NCI-H526 treated with DMSO at 0.1 percent for 48 hours (cell line): Measurements from ENCODE around the gene MTF2.
"Not testable (repeated sequence)": the region's sequence is repeated elsewhere in the genome, so short reads cannot be mapped to it uniquely, and the experiment has no call there.

Source experiments
- DNase-seq: peaks from one replicate; lab custom pipeline; 2025; lab: John Stamatoyannopoulos, UW

MTF2 gene

GRCh38 chr1:93078986-93079654, at the start of gene MTF2:
MTF2 (plus strand) TSS chr1:93079283; CDS start chr1:93079527, 244 bp downstream.
- peak; percentile 94 for DNase-seq

DNA sequence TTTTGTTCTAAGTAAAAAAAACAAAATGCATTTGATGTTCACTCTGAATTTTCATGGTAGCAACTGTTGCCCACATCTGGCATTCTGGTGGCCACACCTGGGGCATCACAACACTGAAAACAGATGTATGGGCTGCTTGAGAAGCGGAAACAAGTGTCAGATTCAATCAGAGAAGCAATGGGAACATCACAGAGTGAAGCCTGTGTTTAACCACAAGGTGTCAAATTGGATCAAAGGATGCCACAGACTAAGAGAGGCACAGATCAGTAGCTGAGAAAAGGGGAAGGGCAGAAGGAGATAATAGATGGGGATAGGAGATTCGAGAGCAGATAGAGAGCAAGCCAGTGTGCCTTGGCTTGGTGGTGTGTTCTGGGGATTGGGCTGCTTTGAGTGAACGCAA, 49.8 kb upstream of the MTF2 start:
- no peak for DNase-seq

GRCh38 chr1:93030191-93030590, 48.9 kb upstream of the MTF2 start:
- not testable (repeated sequence) for DNase-seq

DNA sequence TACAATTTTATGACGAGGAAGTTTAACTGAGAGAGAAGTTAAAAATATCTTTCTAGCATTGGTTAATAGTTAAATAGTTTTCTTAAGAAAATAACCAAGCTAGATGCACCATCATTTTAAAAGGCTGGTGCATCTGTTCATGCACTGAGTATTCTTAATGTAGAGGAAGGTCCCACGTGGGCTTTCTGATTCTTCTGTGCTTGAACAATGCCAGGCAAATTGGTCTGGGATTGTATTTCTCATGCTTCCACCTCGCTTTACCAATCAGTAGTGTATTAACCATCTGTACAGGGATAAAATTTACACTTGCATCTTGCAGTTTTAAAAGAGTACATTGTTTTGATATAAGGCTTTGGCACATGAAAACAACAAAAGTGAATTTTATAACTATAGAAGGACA, 47.4 kb upstream of the MTF2 start:
- no peak for DNase-seq

DNA sequence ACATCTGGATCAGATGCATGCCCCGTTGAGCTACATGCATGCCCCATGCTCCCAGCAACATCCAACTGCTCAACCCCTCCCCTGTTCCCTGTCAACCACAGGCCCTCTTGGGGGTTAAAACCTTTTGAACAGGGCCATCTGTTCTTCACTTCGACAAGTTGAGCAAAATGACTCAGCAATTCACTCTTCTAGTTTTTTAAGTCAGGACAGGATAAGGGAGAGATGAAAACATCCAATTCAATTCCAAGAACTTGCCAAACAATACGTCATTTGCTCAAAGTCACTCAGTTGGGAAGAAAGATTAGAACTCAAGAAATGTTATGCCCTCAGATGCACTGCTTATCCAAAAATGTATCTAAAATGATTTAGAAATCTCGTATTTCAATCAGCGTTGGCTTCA, 46.1 kb upstream of the MTF2 start:
- DNase-seq = no peak

- DNase-seq = no peak
Observed at GRCh38 chr1:93033785-93034184, 45.3 kb upstream of the MTF2 start.

GRCh38 chr1:93034397-93034796, 44.7 kb upstream of the MTF2 start:
- DNase-seq = no peak

DNA sequence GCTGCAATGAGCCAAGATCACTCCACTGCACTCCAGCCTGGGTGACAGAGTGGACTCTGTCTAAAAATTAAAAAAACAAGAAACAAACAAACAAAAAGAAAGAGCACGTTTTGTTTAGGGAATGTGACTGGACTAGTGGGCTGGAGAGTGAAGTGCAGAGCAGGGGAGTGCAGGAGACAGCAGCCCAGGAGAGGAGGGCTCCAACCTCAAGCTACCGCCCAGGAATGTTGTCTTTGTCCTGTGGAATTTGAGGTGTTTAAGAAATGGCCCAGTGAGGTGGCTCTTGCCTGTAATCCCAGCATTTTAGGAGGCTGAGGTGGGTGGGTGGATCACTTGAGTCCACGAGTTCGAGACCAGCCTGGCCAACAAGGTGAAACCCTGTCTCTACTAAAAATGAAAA, 42.4 kb upstream of the MTF2 start:
- DNase-seq = no peak

GRCh38 chr1:93042187-93043056, 36.7 kb upstream of the MTF2 start:
- DNase-seq = peak; percentile 13

- no peak for DNase-seq
Observed at GRCh38 chr1:93043057-93043557, 36.0 kb upstream of the MTF2 start.

DNA sequence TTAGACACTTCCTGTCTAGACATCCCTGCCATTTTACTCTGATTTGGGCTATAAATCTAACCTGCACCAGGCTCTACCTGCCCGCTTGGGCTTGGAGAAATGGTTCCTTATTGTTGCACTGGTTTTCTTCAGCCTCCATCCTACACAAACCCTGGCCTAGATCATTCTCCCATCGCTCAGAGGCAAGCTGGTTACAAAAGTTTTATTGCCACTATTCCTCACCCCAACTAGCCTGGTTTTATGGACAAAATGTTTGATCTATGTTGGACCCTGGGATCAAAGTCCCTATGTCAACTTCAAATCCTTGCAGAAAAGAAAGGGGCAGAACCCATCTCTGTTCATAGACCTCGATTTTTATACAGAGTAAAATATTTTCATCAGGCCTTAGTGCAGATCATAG, 31.5 kb upstream of the MTF2 start:
- DNase-seq = no peak

DNA sequence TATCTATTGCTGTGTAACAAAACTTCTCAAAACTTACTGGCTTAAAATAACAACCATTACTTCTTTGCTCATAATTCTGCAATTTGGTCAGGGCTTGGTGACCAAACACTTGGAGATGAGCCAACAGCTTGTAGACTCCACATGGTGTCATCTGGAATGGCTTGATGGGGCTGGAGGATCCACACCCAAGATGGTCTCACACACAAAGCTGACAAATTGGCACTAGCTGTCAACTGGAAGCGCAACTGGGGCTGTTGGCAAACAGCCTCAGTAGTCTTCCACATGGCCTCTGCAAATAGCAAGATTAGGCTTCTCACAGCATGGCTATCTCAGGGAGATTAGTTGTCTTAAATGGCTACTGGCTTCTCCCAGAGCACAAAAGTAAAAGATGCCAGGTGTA, 27.1 kb upstream of the MTF2 start:
- DNase-seq = no peak

DNA sequence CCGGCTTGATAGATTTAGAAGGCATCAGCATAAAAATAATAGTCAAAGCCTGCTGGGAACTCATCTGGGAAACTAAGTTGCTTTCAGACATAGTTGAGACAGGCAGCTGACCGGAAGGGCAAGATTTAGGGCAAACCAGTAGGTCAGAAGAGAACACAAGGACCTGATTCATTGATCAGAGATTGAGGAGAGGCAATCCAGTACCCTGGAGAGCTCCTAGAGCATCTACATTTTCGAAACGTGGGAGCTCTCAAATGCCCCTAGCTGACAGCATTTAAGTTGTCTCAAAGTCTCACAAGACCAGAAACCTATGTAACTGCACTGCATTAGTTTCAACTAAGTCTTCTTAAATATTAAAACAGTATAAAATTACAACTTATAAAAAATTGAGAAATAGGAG, 22.9 kb upstream of the MTF2 start:
- no peak for DNase-seq

DNA sequence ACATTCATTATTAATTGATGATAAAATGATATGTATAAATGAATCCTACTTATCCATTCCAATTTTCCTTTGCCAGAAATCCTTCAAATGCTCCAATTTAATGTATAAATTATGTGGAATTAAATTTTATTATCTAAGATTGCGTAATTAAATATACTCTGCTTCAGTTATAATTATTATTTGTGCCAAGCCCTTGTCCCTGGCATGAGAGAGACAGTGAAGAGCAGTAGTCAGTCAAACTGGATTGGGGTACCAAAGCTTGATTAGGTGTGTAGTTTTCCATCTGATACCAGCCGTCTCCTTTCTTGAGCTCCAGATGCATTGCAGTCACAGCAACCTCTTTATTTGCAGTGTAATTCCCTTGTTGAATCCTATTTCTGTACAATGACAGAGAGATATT, 22.4 kb upstream of the MTF2 start:
- no peak for DNase-seq

DNA sequence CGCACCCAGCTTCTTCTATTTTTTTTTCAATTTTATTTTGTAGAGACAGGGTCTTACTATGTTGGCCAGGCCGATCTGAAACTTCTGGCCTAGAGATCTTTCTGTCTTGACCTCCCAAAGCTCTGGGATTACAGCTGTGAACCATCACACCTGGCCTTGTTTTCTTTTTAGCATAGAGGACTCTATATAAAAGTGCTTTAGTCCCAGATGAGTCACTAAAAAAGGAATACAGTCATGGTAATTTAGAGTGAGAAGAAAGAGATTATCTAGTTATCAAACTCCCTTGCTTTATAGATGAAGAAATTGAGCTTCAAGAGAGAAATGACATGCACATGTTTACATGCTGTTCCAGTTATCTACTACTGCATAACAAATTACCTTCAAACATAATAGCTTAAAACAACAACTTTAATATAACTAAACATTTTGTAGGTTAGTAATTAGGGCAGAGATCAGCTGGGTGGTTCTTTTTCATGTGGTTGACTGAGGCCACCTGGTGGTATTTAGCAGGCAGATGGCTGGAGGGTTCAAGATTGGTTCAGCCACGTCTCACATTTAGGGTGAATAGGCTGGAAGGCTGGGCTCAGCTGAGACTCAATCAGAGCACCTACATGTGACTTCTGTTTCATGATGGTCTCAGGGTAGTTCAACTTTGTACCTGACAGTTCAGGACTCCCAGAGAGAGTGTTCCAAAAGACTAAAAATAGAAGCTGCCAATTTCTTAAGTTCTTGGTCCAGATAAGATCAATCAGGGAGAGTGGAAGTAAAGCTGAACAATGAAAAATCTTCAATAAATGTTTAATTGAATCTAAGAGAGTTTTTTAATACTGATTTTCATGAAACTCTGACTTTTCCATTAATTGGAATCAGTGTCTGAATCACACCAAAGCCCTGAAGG, 16.9 kb upstream of the MTF2 start:
- DNase-seq = peak; percentile 4

DNA sequence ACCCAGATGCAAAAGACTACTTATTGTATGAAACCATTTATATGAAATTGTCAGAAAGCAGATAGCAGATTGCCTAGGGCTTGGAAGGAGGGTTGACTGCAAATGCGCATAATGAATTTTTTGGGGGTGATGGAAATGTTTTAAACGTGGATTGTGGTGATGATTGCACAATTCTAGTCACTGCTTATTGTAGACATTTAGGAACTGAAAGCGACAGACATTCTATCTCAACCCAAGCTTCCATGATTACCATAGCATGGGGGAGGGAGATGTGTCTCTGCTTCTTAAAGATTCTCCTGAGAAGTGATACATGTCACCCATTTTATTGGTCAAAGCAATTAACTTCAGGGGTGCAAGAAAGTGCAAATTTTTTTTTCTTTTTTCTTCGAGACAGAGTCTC, 2.8 kb upstream of the MTF2 start:
- no peak for DNase-seq

- DNase-seq = no peak
Observed at GRCh38 chr1:93078203-93078602, 880 bp upstream of the MTF2 start.

DNA sequence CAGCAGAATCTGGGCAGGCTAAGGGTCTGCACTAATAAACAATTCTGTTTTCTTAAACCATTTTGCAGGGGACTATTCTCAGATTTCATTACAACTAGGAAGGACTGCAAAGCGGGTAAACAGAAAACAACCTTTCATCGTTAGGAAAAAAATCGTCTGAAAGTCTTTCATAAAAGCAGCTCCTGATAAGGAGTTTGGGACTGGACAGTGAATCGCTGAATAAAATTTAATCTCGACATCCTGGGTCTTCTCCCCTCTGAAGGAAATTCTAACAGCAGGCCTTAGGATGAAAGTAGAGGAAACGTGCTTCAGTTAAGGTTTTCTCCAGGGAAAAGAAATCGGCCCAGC, 471 bp upstream of the MTF2 start:
- no peak for DNase-seq

DNA sequence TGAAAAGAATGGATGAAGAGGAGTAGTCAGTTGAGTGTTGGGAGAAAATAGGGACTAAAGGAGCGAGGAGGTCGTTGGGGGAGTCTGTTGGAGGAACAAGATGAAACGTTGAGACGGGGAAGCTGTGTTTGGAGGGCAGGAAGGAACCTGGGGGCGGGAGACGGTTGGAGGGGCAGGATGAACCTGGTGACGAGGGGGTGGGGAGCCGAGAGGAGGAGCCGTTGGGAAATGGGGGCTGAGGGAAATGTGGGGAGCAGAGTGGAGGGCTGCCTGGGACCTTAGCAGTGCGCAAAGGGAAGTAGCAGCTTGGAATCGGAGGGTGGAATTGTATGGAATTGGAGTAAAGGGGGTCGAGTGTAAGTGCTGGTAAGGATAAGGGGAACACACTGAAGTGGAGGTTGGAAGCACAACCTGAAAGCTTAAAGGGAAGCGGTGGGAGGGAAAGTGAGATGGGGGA, 630 bp downstream of the MTF2 start:
- DNase-seq = no peak

- DNase-seq = peak; percentile 84
Observed at GRCh38 chr1:93080179-93080823, 1.2 kb downstream of the MTF2 start.

GRCh38 chr1:93081716-93082115, 2.6 kb downstream of the MTF2 start:
- DNase-seq = no peak

- no peak for DNase-seq
Observed at GRCh38 chr1:93082313-93082712, 3.2 kb downstream of the MTF2 start.
